H1 (cell line): ENCODE data around the gene EPHA3. TPM values are rescaled to one million over a fixed set of nuclear protein-coding genes. Genes with fewer than 3 reads are reported as not detected.

Experiments used
- CTCF ChIA-PET: fragments of 300-600 bp; sonication (Branson Sonifier 250); formaldehyde crosslinking; loops from one replicate; lab custom pipeline; 2021; ENCODE audit not compliant: partially characterized antibody; lab: Charles Lee
- POLR2A ChIA-PET: fragments of 300-600 bp; sonication (Branson Sonifier 250); formaldehyde crosslinking; loops from one replicate; lab custom pipeline; 2021; ENCODE audit warnings: inconsistent platforms; ENCODE audit not compliant: partially characterized antibody; lab: Charles Lee
- DNase-seq, 2 experiments: peaks; one replicate each; pipeline versions ENCODE4 v3.0.0 to v3.0.0-alpha.2; 2010 to 2022; ENCODE audit warnings: low spot score in 2 of 2, low read depth in 1 of 2, mixed read lengths in 1 of 2
- FAIRE-seq: peaks from 2 replicates; lab custom pipeline; 2011; peaks lifted over from hg19 to GRCh38; lab: Jason Lieb, UNC
- H2AFZ ChIP-seq: 2 replicates; pipeline ENCODE4 v1.8.1; 2012; ENCODE audit warnings: low read length, inconsistent platforms
- H2AK5ac ChIP-seq: 2 replicates; pipeline ENCODE4 v1.6.1; 2013; ENCODE audit warnings: low read depth, low read length
- H2BK120ac ChIP-seq: replicated peaks from 2 replicates; pipeline ENCODE3; 2013; ENCODE audit warnings: low read depth, low read length, inconsistent platforms
- H2BK12ac ChIP-seq: 2 replicates; pipeline ENCODE4 v1.6.1; 2013; ENCODE audit warnings: low read depth, low read length
- H2BK15ac ChIP-seq: 2 replicates; pipeline ENCODE4 v1.6.1; 2013; ENCODE audit warnings: low read length
- H2BK20ac ChIP-seq: 2 replicates; pipeline ENCODE4 v1.6.1; 2013; ENCODE audit warnings: low read length
- H2BK5ac ChIP-seq: 2 replicates; pipeline ENCODE4 v1.6.1; 2013; ENCODE audit warnings: low read depth, low read length
- H3K14ac ChIP-seq: 2 replicates; pipeline ENCODE4 v1.6.1; 2013; ENCODE audit warnings: inconsistent platforms; ENCODE audit not compliant: insufficient read length
- H3K18ac ChIP-seq: 2 replicates; pipeline ENCODE4 v1.6.1; 2013; ENCODE audit warnings: low read length; ENCODE audit errors: extremely low read depth
- H3K23ac ChIP-seq: 2 replicates; pipeline ENCODE4 v1.6.1; 2013; ENCODE audit warnings: inconsistent platforms; ENCODE audit not compliant: insufficient read length
- H3K23me2 ChIP-seq: 2 replicates; pipeline ENCODE4 v1.6.1; 2013; ENCODE audit warnings: low read depth, low read length
- H3K27ac ChIP-seq: 2 replicates; pipeline ENCODE4 v1.6.1; 2011; ENCODE audit warnings: low read depth, low read length, inconsistent platforms
- H3K27me3 ChIP-seq, 4 experiments: replicated peaks in 1 of 4; 1 replicate in 1 of 4; 2 replicates in 3 of 4; pipeline versions ENCODE4 v1.6.1 to v1.8.1; 2011 to 2013; ENCODE audit warnings: low read length in 3 of 4, mild to moderate bottlenecking in 3 of 4, inconsistent platforms in 2 of 4, mixed read lengths in 2 of 4, moderate library complexity in 1 of 4; ENCODE audit not compliant: control insufficient read depth in 3 of 4, insufficient read depth in 3 of 4; ENCODE audit errors: extremely low read depth in 1 of 4
- H3K36me3 ChIP-seq, 4 experiments: 2 replicates each; pipeline versions ENCODE4 v1.6.1 to v1.8.1; 2011 to 2013; ENCODE audit warnings: mild to moderate bottlenecking in 4 of 4, low read length in 3 of 4, moderate library complexity in 2 of 4, control low read depth in 1 of 4, inconsistent platforms in 1 of 4; ENCODE audit not compliant: insufficient read depth in 4 of 4, control insufficient read depth in 2 of 4
- H3K4ac ChIP-seq: replicated peaks from 2 replicates; pipeline ENCODE3; 2013; ENCODE audit warnings: low read length, low read depth, mixed read lengths, inconsistent platforms; ENCODE audit not compliant: insufficient read length
- H3K4me1 ChIP-seq, 4 experiments: replicated peaks in 1 of 4; 1 replicate in 1 of 4; 2 replicates in 3 of 4; pipeline versions ENCODE4 v1.6.1 to v1.8.1; 2011 to 2013; ENCODE audit warnings: low read length in 3 of 4, inconsistent platforms in 2 of 4, mixed read lengths in 1 of 4; ENCODE audit not compliant: insufficient read depth in 4 of 4, control insufficient read depth in 3 of 4
- H3K4me2 ChIP-seq, 2 experiments: 2 replicates each; pipeline versions ENCODE4 v1.6.1 to v1.8.1; 2011 to 2013; ENCODE audit warnings: low read depth in 2 of 2, low read length in 2 of 2, control low read depth in 1 of 2, inconsistent platforms in 1 of 2, mild to moderate bottlenecking in 1 of 2; ENCODE audit not compliant: insufficient read depth in 1 of 2
- H3K4me3 ChIP-seq, 4 experiments: fragments of 200-600, 300-600 bp in 1 of 4; sonication (generic), shearing (Covaris generic), sonication (Bioruptor Twin) in 1 of 4; 2 replicates each; pipeline versions ENCODE4 v1.5.1 to v1.8.1; 2011 to 2016; ENCODE audit warnings: low read length in 4 of 4, low read depth in 3 of 4, control low read depth in 2 of 4, inconsistent platforms in 2 of 4, mild to moderate bottlenecking in 2 of 4, mixed read lengths in 1 of 4, moderate library complexity in 1 of 4; ENCODE audit not compliant: insufficient read depth in 2 of 4; ENCODE audit errors: extremely low read depth in 1 of 4
- H3K56ac ChIP-seq: replicated peaks from 2 replicates; pipeline ENCODE3; 2013; ENCODE audit warnings: low read depth, mild to moderate bottlenecking, mixed read lengths, low read length, inconsistent platforms; ENCODE audit not compliant: insufficient read length
- H3K79me1 ChIP-seq: 2 replicates; pipeline ENCODE4 v1.6.1; 2013; ENCODE audit warnings: low read depth, low read length, control low read depth
- H3K79me2 ChIP-seq, 2 experiments: 2 replicates each; pipeline versions ENCODE4 v1.6.1 to v1.8.1; 2012 to 2013; ENCODE audit warnings: low read length in 2 of 2, mild to moderate bottlenecking in 2 of 2, inconsistent platforms in 1 of 2; ENCODE audit not compliant: insufficient read depth in 2 of 2, control insufficient read depth in 1 of 2
- H3K9ac ChIP-seq, 4 experiments: replicated peaks in 1 of 4; 1 replicate in 1 of 4; 2 replicates in 3 of 4; pipeline versions ENCODE4 v1.6.1 to v1.8.1; 2011 to 2013; ENCODE audit warnings: low read depth in 3 of 4, low read length in 3 of 4, control low read depth in 2 of 4, mild to moderate bottlenecking in 2 of 4, moderate library complexity in 2 of 4, inconsistent platforms in 1 of 4; ENCODE audit errors: extremely low read depth in 1 of 4
- H3K9me3 ChIP-seq, 2 experiments: 2 replicates each; pipeline versions ENCODE4 v1.6.1 to v1.8.1; 2012 to 2013; ENCODE audit warnings: mild to moderate bottlenecking in 2 of 2, moderate library complexity in 2 of 2, control low read depth in 1 of 2, inconsistent platforms in 1 of 2, low read depth in 1 of 2, low read length in 1 of 2, mixed read lengths in 1 of 2; ENCODE audit not compliant: insufficient read depth in 2 of 2
- H4K20me1 ChIP-seq, 2 experiments: replicated peaks in 1 of 2; 2 replicates each; pipeline versions ENCODE3 to v1.8.1; 2011 to 2013; ENCODE audit warnings: inconsistent platforms in 2 of 2, low read length in 2 of 2, mild to moderate bottlenecking in 1 of 2; ENCODE audit not compliant: insufficient read depth in 2 of 2, control insufficient read depth in 1 of 2
- H4K5ac ChIP-seq: 2 replicates; pipeline ENCODE4 v1.6.1; 2013; ENCODE audit warnings: low read length, low read depth, mixed read lengths, inconsistent platforms; ENCODE audit not compliant: insufficient read length
- H4K8ac ChIP-seq: 2 replicates; pipeline ENCODE4 v1.8.0; 2013; ENCODE audit warnings: mild to moderate bottlenecking, moderate library complexity, low read length, inconsistent platforms; ENCODE audit not compliant: insufficient read depth; ENCODE audit errors: extremely low read depth
- H4K91ac ChIP-seq: replicated peaks from 2 replicates; pipeline ENCODE3; 2013; ENCODE audit warnings: low read length, mixed read lengths, inconsistent platforms; ENCODE audit not compliant: insufficient read length
- HDAC2 ChIP-seq, 2 experiments: fragments of 300-600 bp in 1 of 2; sonication (generic) in 1 of 2; IDR thresholded peaks; 2 replicates each; pipeline ENCODE4 v1.6.1; 2011 to 2012; ENCODE audit warnings: low read depth in 2 of 2, low read length in 2 of 2, mild to moderate bottlenecking in 2 of 2, moderate library complexity in 2 of 2, borderline replicate concordance in 1 of 2, inconsistent platforms in 1 of 2
- KDM5A ChIP-seq: fragments of 200-600 bp; IDR thresholded peaks from 2 replicates; pipeline ENCODE4 v1.7.1; 2012; ENCODE audit warnings: mild to moderate bottlenecking, low read length, inconsistent platforms, mixed read lengths
- MAFK ChIP-seq: IDR thresholded peaks from 2 replicates; pipeline ENCODE4 v1.6.1; 2012; ENCODE audit warnings: low read depth, mild to moderate bottlenecking, improper control_type of control experiment, low read length
- polyA plus RNA-seq, 7 experiments: library from polyadenylated mRNA; depleted of rRNA in 3 of 7; stranded (reverse) in 5 of 7; unstranded in 2 of 7; fragments of >200 nt in 5 of 7; fragments of 200-250 nt in 2 of 7; gene quantifications; 1 replicate in 5 of 7; 2 replicates in 1 of 7; 4 replicates in 1 of 7; pipeline versions ENCODE4 v1.2.1 to v1.2.3, GENCODE V29; 2011 to 2013; ENCODE audit warnings: missing spikeins in 2 of 7, mixed read lengths in 2 of 7
- total RNA-seq: library from RNA; stranded (reverse); fragmentation: NEBNext Ultra II Directional; extraction: Animal tissue kit (Norgen Biotek cat#: 25700); gene quantifications from 2 replicates; pipeline ENCODE4 v1.2.1, GENCODE V29; 2021

The EPHA3 gene
- total and polyA plus RNA-seq, 2 of the 8 experiments (the other 6 are each of a cell fraction or from before 2014, with no cell fraction given): 0.09 to 0.22 TPM

DNA sequence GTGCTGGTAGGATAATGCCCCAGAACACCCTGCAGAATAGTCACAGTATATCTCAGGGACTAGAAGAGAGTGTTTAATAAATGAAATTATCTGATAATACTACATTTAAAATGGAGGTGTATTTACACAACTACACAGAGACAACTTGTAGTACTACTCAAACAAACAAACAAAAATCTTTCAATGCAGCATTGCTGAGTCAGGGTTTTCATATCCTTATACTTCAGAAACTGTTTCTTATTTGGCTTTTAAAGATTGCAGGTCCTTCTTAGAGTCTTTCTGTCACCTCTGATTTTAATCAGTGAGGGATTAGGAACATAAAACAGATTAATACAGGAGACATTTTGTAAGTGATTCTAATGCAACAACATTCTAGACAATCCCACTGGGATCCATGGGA is 57.4 kb downstream of the EPHA3 start:
- DNase-seq: no peak
- no peak overlapping the region for H3K27ac ChIP-seq
- POLR2A ChIA-PET: interaction anchor here (0.6 kb wide), 1 partner anchor 928 kb away, joined by 3 read pairs; no protein-coding TSS in a partner anchor

More for the DNA sequence above, 57.4 kb downstream of the EPHA3 start:
- CTCF ChIA-PET: no interaction called here
- Histone ChIP-seq H4K91ac (no peak overlapping the region), H3K14ac (no peak overlapping the region), H3K4ac (no peak overlapping the region), H3K4me3 (no peak overlapping the region), H3K23me2 (no peaks in the 10 kb centered on the region), H3K9me3 (no peaks in the 10 kb centered on the region), H3K23ac (no peak overlapping the region), H3K9ac (no peak overlapping the region), H2BK12ac (no peak overlapping the region), H2AFZ (no peak overlapping the region), H3K56ac (no peak overlapping the region), H3K4me2 (no peak overlapping the region), H2BK5ac (no peak overlapping the region), H3K4me1 (peaks cover 0 to 10% (median 5%) of the 10 kb centered on the region in 4 experiments; a peak in 5 of 7 replicates), H3K79me1 (no peaks in the 10 kb centered on the region), H3K79me2 (no peaks in the 10 kb centered on the region), H2AK5ac (no peak overlapping the region), H4K5ac (no peak overlapping the region), H3K27me3 (no peaks in the 10 kb centered on the region), H2BK20ac (no peak overlapping the region), H4K20me1 (no peaks in the 10 kb centered on the region), H2BK15ac (no peak overlapping the region), H2BK120ac (no peak overlapping the region), H3K36me3 (no peaks in the 10 kb centered on the region), H4K8ac (no peak overlapping the region), H3K18ac (no peak overlapping the region)
- no peak for FAIRE-seq
- TF ChIP-seq MAFK (peak; percentile 79), KDM5A (no peak), HDAC2 (IDR thresholded peaks at IDR 0.05; ENCODE audit: borderline replicate concordance in 1 of 2, low read depth in 2 of 2, low read length in 2 of 2) (no peak)
